Neural progenitor cell (in vitro differentiated cells): ENCODE results near the gene CWH43. TPM values are rescaled to one million over a fixed set of nuclear protein-coding genes. Genes with fewer than 3 reads are reported as not detected.
"Not testable (repeated sequence)": the region's sequence is repeated elsewhere in the genome, so short reads cannot be mapped to it uniquely, and the experiment has no call there.

Source experiments
- DNase-seq: peaks from one replicate; pipeline ENCODE4 v3.0.0-alpha.2; 2016; ENCODE audit warnings: low spot score
- H2AFZ ChIP-seq: fragments of 200-600 bp; sonication (generic); replicated peaks from 2 replicates; pipeline ENCODE4 v1.6.1; 2016; ENCODE audit warnings: antibody characterized with exemption
- H3F3A ChIP-seq: fragments of 200-600 bp; sonication (generic); 2 replicates; pipeline ENCODE4 v1.6.1; 2016; ENCODE audit warnings: antibody characterized with exemption, low read depth
- H3K27ac ChIP-seq: fragments of 200-600 bp; sonication (generic); 2 replicates; pipeline ENCODE4 v1.5.1; 2016; ENCODE audit warnings: mild to moderate bottlenecking
- H3K27me3 ChIP-seq: fragments of 200-600 bp; sonication (generic); 2 replicates; pipeline ENCODE4 v1.6.1; 2016; ENCODE audit warnings: mild to moderate bottlenecking, moderate library complexity
- H3K36me3 ChIP-seq: fragments of 200-600 bp; sonication (generic); 2 replicates; pipeline ENCODE4 v1.5.1; 2016
- H3K4me1 ChIP-seq: fragments of 200-600 bp; sonication (generic); 2 replicates; pipeline ENCODE4 v1.6.1; 2016; ENCODE audit warnings: mixed run types
- H3K4me2 ChIP-seq: fragments of 200-600 bp; sonication (generic); 2 replicates; pipeline ENCODE4 v1.6.1; 2016
- H3K4me3 ChIP-seq: fragments of 200-600 bp; sonication (generic); 2 replicates; pipeline ENCODE4 v1.5.1; 2016
- H3K79me2 ChIP-seq: fragments of 200-600 bp; sonication (generic); 2 replicates; pipeline ENCODE4 v1.6.1; 2016; ENCODE audit warnings: low read depth
- H3K9ac ChIP-seq: fragments of 200-600 bp; sonication (generic); 2 replicates; pipeline ENCODE4 v1.6.1; 2016
- H3K9me3 ChIP-seq: fragments of 200-600 bp; sonication (generic); 2 replicates; pipeline ENCODE4 v1.5.1; 2016; ENCODE audit warnings: low read depth
- H4K20me1 ChIP-seq: fragments of 200-600 bp; sonication (generic); 2 replicates; pipeline ENCODE4 v1.6.1; 2016; ENCODE audit warnings: low read depth
- H3K27ac Mint-ChIP-seq: 3 replicates; pipeline ENCODE4 v1.8.0; 2021; ENCODE audit warnings: mixed read lengths
- H3K27me3 Mint-ChIP-seq: 2 replicates; pipeline ENCODE4 v1.8.0; 2022; ENCODE audit warnings: low read depth, mild to moderate bottlenecking, inconsistent platforms, moderate library complexity, mixed read lengths; ENCODE audit not compliant: insufficient read depth
- H3K36me3 Mint-ChIP-seq: 3 replicates; pipeline ENCODE4 v1.8.0; 2021; ENCODE audit warnings: mixed read lengths
- H3K4me1 Mint-ChIP-seq: 3 replicates; pipeline ENCODE4 v1.8.0; 2021; ENCODE audit warnings: mixed read lengths
- H3K4me3 Mint-ChIP-seq: 3 replicates; pipeline ENCODE4 v1.8.0; 2021; ENCODE audit warnings: mild to moderate bottlenecking, moderate library complexity, mixed read lengths
- H3K9me3 Mint-ChIP-seq: 3 replicates; pipeline ENCODE4 v1.8.0; 2020; ENCODE audit warnings: mixed read lengths
- EZH2 ChIP-seq: fragments of 200-600 bp; sonication (generic); IDR thresholded peaks from 2 replicates; pipeline ENCODE4 v1.6.1; 2017; ENCODE audit warnings: antibody characterized with exemption, mild to moderate bottlenecking, moderate library complexity
- EZH2phosphoT487 ChIP-seq: fragments of 200-600 bp; sonication (generic); IDR thresholded peaks from 2 replicates; pipeline ENCODE4 v1.6.1; 2017; ENCODE audit warnings: antibody characterized with exemption
- total RNA-seq: library from RNA; depleted of rRNA; stranded (reverse); fragments of >200 nt; gene quantifications from 2 replicates; pipeline ENCODE4 v1.2.3, GENCODE V29; 2015; ENCODE audit warnings: low replicate concordance
- TF ChIP-seq, protein P1 (sequence below): fragments of 200-600 bp; sonication (generic); IDR thresholded peaks from 2 replicates; pipeline ENCODE4 v1.5.1; 2017; ENCODE audit warnings: antibody characterized with exemption, mild to moderate bottlenecking

Gene CWH43
- total RNA-seq, 1 donor from 2014 or later = not detected

GRCh38 chr4:48979914-48980579, 6.0 kb upstream of the CWH43 start:
- Mint-ChIP-seq H3K27me3 (peaks cover 8% of the 10 kb centered on the region), H3K36me3 (no peaks in the 10 kb centered on the region), H3K4me3 (no peak overlapping the region), H3K27ac (no peak overlapping the region), H3K4me1 (no peaks in the 10 kb centered on the region), H3K9me3 (peaks cover 5% of the 10 kb centered on the region)
- H3K4me3 ChIP-seq = no peak overlapping the region
- no peaks in the 10 kb centered on the region for H4K20me1 ChIP-seq
- H3K4me1 ChIP-seq = no peaks in the 10 kb centered on the region
- no peaks in the 10 kb centered on the region for H3K36me3 ChIP-seq
- peaks cover 13% of the 10 kb centered on the region for H3K27me3 ChIP-seq
- H3F3A ChIP-seq = no peaks in the 10 kb centered on the region
- no peak for TF ChIP-seq EZH2phosphoT487
- H3K27ac ChIP-seq = no peak overlapping the region
- no peak overlapping the region for H2AFZ ChIP-seq
- no peak overlapping the region for H3K9ac ChIP-seq
- H3K9me3 ChIP-seq = peaks cover 4% of the 10 kb centered on the region
- DNase-seq = no peak
- H3K4me2 ChIP-seq = no peak overlapping the region
- H3K79me2 ChIP-seq = no peaks in the 10 kb centered on the region

GRCh38 chr4:48984005-48984404, 2.1 kb upstream of the CWH43 start:
- H3K4me3 ChIP-seq, H3K36me3 Mint-ChIP-seq, H3K4me1 ChIP-seq, H3K4me3 Mint-ChIP-seq, H2AFZ ChIP-seq, H3K36me3 ChIP-seq, DNase-seq, H3K4me2 ChIP-seq, H3K9me3 Mint-ChIP-seq, H3K9ac ChIP-seq, H3K4me1 Mint-ChIP-seq, H3K27ac Mint-ChIP-seq, H3K27ac ChIP-seq, H3K9me3 ChIP-seq, H3F3A ChIP-seq, H3K79me2 ChIP-seq, H4K20me1 ChIP-seq: not testable (repeated sequence)
- peaks cover 53% of the 10 kb centered on the region for H3K27me3 ChIP-seq
- peaks cover 32% of the 10 kb centered on the region for H3K27me3 Mint-ChIP-seq

- Mint-ChIP-seq H3K4me1 (no peaks in the 10 kb centered on the region), H3K27ac (no peak overlapping the region), H3K36me3 (no peaks in the 10 kb centered on the region), H3K27me3 (peaks cover 36% of the 10 kb centered on the region), H3K9me3 (peaks cover 8% of the 10 kb centered on the region), H3K4me3 (no peak overlapping the region)
- DNase-seq = no peak
- peaks cover 53% of the 10 kb centered on the region for H3K27me3 ChIP-seq
- no peaks in the 10 kb centered on the region for H4K20me1 ChIP-seq
- H3K9ac ChIP-seq = no peak overlapping the region
- peaks cover 4% of the 10 kb centered on the region for H3K9me3 ChIP-seq
- no peaks in the 10 kb centered on the region for H3F3A ChIP-seq
- peak overlapping the region; percentile 42 for H3K4me3 ChIP-seq
- H3K4me2 ChIP-seq = peak overlapping the region; percentile 77
- H3K79me2 ChIP-seq = no peaks in the 10 kb centered on the region
- no peaks in the 10 kb centered on the region for H3K4me1 ChIP-seq
- no peak for TF ChIP-seq EZH2phosphoT487
- no peak for TF ChIP-seq EZH2
- no peak overlapping the region for H3K27ac ChIP-seq
- H2AFZ ChIP-seq = peak overlapping the region; percentile 57
- H3K36me3 ChIP-seq = no peaks in the 10 kb centered on the region
Measured at GRCh38 chr4:48985602-48985975, 486 bp upstream of the CWH43 start.

- H3K4me2 ChIP-seq = peak overlapping the region; percentile 77
- H4K20me1 ChIP-seq = no peaks in the 10 kb centered on the region
- Mint-ChIP-seq H3K36me3 (no peaks in the 10 kb centered on the region), H3K9me3 (peaks cover 8% of the 10 kb centered on the region), H3K4me1 (no peaks in the 10 kb centered on the region), H3K27me3 (peaks cover 36% of the 10 kb centered on the region), H3K4me3 (no peak overlapping the region), H3K27ac (no peak overlapping the region)
- no peak overlapping the region for H3K9ac ChIP-seq
- TF ChIP-seq EZH2phosphoT487 (no peak), EZH2 (no peak)
- TF ChIP-seq, protein P1, sequence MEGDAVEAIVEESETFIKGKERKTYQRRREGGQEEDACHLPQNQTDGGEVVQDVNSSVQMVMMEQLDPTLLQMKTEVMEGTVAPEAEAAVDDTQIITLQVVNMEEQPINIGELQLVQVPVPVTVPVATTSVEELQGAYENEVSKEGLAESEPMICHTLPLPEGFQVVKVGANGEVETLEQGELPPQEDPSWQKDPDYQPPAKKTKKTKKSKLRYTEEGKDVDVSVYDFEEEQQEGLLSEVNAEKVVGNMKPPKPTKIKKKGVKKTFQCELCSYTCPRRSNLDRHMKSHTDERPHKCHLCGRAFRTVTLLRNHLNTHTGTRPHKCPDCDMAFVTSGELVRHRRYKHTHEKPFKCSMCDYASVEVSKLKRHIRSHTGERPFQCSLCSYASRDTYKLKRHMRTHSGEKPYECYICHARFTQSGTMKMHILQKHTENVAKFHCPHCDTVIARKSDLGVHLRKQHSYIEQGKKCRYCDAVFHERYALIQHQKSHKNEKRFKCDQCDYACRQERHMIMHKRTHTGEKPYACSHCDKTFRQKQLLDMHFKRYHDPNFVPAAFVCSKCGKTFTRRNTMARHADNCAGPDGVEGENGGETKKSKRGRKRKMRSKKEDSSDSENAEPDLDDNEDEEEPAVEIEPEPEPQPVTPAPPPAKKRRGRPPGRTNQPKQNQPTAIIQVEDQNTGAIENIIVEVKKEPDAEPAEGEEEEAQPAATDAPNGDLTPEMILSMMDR = no peak
- no peaks in the 10 kb centered on the region for H3K79me2 ChIP-seq
- no peak for DNase-seq
- no peaks in the 10 kb centered on the region for H3K4me1 ChIP-seq
- H3K27me3 ChIP-seq = peaks cover 53% of the 10 kb centered on the region
- no peak overlapping the region for H2AFZ ChIP-seq
- no peaks in the 10 kb centered on the region for H3F3A ChIP-seq
- H3K4me3 ChIP-seq = peak overlapping the region; percentile 42
- H3K27ac ChIP-seq = no peak overlapping the region
- H3K9me3 ChIP-seq = peaks cover 4% of the 10 kb centered on the region
- no peaks in the 10 kb centered on the region for H3K36me3 ChIP-seq
Measured at GRCh38 chr4:48986654-48987164, 634 bp downstream of the CWH43 start.
